Gastroesophageal sphincter (tissue), 4 donors: Measurements from ENCODE around the gene B3GNT5. TPM values are rescaled to one million over a fixed set of nuclear protein-coding genes. Genes with fewer than 3 reads are reported as not detected.

Experiments used
- ATAC-seq: fragments of 150-250 bp; one replicate; pipeline ENCODE4 v1.9.1; 2016; ENCODE audit warnings: mild to moderate bottlenecking, moderate library complexity
- H3K27ac ChIP-seq, 4 donors: fragments of 200-600 bp; sonication (generic) in 3 of 4; 1 replicate in 3 of 4; 2 replicates in 1 of 4; pipeline ENCODE4 v1.5.1; 2016 to 2019
- H3K27me3 ChIP-seq: fragments of 200-600 bp; sonication (generic); one replicate; pipeline ENCODE4 v1.5.1; 2019
- H3K36me3 ChIP-seq, 2 donors: fragments of 200-600 bp; sonication (generic); one replicate each; pipeline ENCODE4 v1.5.1; 2019; ENCODE audit warnings: control low read depth in 1 of 2
- H3K4me1 ChIP-seq, 3 donors: fragments of 200-600 bp; sonication (generic); 1 replicate in 2 of 3; 2 replicates in 1 of 3; pipeline ENCODE4 v1.5.1; 2016 to 2019; ENCODE audit warnings: control low read depth in 2 of 3
- H3K4me3 ChIP-seq, 2 donors: fragments of 200-600 bp; sonication (generic); one replicate each; pipeline ENCODE4 v1.5.1; 2019; ENCODE audit warnings: mild to moderate bottlenecking in 1 of 2, moderate library complexity in 1 of 2
- H3K9me3 ChIP-seq, 3 donors: fragments of 200-600 bp; sonication (generic); one replicate each; pipeline ENCODE4 v1.5.1; 2017 to 2019; ENCODE audit warnings: control low read depth in 2 of 3
- EP300 ChIP-seq: sonication (generic); formaldehyde crosslinking; IDR thresholded peaks from one replicate; pipeline ENCODE4 v1.6.1; 2017; ENCODE audit warnings: antibody characterized with exemption, mild to moderate bottlenecking
- POLR2A ChIP-seq, 2 donors: fragments of 450-650 bp; IDR thresholded peaks; one replicate each; pipeline ENCODE4 v1.6.1; 2017; ENCODE audit warnings: antibody characterized with exemption in 2 of 2, mild to moderate bottlenecking in 2 of 2, moderate library complexity in 1 of 2
- POLR2AphosphoS5 ChIP-seq: sonication (generic); formaldehyde crosslinking; IDR thresholded peaks from one replicate; pipeline ENCODE4 v1.6.1; 2017; ENCODE audit warnings: antibody characterized with exemption
- WGBS, 2 donors: methylation state at CpG; one replicate each; pipeline ENCODE4 v1.1.5; 2018; ENCODE audit warnings: low coverage in 1 of 2; 5-methylcytosine and 5-hydroxymethylcytosine counted together
- total RNA-seq, 4 donors: library from RNA; depleted of rRNA; stranded (reverse); fragments of >200 nt; gene quantifications; one replicate each; pipeline ENCODE4 v1.1.0, GENCODE V29; 2016
- TF ChIP-seq, protein P1 (sequence below), 4 experiments: fragments of 200-600 bp in 2 of 4; fragments of 450-650 bp in 2 of 4; sonication (generic) in 1 of 4; IDR thresholded peaks; one replicate each; pipeline ENCODE4 v1.5.1; 2017 to 2019; ENCODE audit warnings: antibody characterized with exemption in 4 of 4, mild to moderate bottlenecking in 2 of 4, moderate library complexity in 2 of 4

The B3GNT5 gene
- total RNA-seq, 4 donors from 2014 or later = 5.0 to 9.2 (median 6.1) TPM

- ATAC-seq = peak; percentile 28
- Histone ChIP-seq H3K27ac (no peak overlapping the region), H3K9me3 (no peaks in the 10 kb centered on the region), H3K27me3 (no peaks in the 10 kb centered on the region), H3K4me3 (no peak overlapping the region), H3K4me1 (no peaks in the 10 kb centered on the region), H3K36me3 (no peaks in the 10 kb centered on the region)
- TF ChIP-seq, protein P1, sequence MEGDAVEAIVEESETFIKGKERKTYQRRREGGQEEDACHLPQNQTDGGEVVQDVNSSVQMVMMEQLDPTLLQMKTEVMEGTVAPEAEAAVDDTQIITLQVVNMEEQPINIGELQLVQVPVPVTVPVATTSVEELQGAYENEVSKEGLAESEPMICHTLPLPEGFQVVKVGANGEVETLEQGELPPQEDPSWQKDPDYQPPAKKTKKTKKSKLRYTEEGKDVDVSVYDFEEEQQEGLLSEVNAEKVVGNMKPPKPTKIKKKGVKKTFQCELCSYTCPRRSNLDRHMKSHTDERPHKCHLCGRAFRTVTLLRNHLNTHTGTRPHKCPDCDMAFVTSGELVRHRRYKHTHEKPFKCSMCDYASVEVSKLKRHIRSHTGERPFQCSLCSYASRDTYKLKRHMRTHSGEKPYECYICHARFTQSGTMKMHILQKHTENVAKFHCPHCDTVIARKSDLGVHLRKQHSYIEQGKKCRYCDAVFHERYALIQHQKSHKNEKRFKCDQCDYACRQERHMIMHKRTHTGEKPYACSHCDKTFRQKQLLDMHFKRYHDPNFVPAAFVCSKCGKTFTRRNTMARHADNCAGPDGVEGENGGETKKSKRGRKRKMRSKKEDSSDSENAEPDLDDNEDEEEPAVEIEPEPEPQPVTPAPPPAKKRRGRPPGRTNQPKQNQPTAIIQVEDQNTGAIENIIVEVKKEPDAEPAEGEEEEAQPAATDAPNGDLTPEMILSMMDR (IDR thresholded peaks at IDR 0.05) = no peak
- TF ChIP-seq POLR2A (IDR thresholded peaks at IDR 0.05) = no peak
- TF ChIP-seq EP300 = no peak
- TF ChIP-seq POLR2AphosphoS5 = no peak
- 58% methylated on average over 3 of the region's 7 CpGs; no CpG with 5 or more reads in 1 of the 2 donors for WGBS, 2 donors
Measured at GRCh38 chr3:183313764-183314163, 60.7 kb downstream of the B3GNT5 start.

GRCh38 chr3:183315739-183316138 is 62.7 kb downstream of the B3GNT5 start:
- no peak overlapping the region for H3K27ac ChIP-seq
- no peaks in the 10 kb centered on the region for H3K4me1 ChIP-seq
- WGBS, 2 donors = 85 to 100% methylated on average over 2 to 8 of the region's 8 CpGs
- ATAC-seq = no peak
- TF ChIP-seq, protein P1 (IDR thresholded peaks at IDR 0.05) = no peak
- TF ChIP-seq POLR2A (IDR thresholded peaks at IDR 0.05) (no peak), EP300 (no peak), POLR2AphosphoS5 (no peak)
- H3K27me3 ChIP-seq = no peaks in the 10 kb centered on the region
- H3K9me3 ChIP-seq = no peaks in the 10 kb centered on the region
- H3K36me3 ChIP-seq = no peaks in the 10 kb centered on the region
- H3K4me3 ChIP-seq = no peak overlapping the region

DNA sequence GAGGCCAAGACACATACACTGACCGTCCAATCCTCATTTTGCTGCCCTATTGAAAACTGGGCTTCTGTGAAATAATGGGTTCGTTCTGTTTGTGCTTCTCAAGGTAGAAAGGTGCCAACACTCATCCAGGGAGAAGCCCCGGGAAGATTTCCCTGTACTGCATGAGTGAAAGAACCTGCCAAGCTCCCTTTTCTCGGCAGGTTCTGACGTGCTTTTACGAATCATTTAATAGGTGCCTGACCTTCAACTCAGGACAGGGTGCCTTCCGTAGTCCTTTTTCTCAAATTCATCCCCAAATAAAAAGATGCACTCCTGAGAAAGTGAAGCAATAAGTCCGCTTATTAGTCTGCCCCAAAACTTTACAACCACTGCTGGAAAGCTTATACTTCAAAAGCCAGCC is 64.2 kb downstream of the B3GNT5 start:
- H3K27me3 ChIP-seq = no peaks in the 10 kb centered on the region
- ATAC-seq = no peak
- H3K4me3 ChIP-seq = no peak overlapping the region
- WGBS, 2 donors = 85 to 89% methylated on average over 5 to 8 of the region's 8 CpGs
- no peaks in the 10 kb centered on the region for H3K36me3 ChIP-seq
- no peaks in the 10 kb centered on the region for H3K9me3 ChIP-seq
- H3K27ac ChIP-seq = no peak overlapping the region
- H3K4me1 ChIP-seq = no peaks in the 10 kb centered on the region
- TF ChIP-seq POLR2A (IDR thresholded peaks at IDR 0.05) = no peak
- no peak for TF ChIP-seq EP300
- TF ChIP-seq, protein P1 (IDR thresholded peaks at IDR 0.05) = no peak
- TF ChIP-seq POLR2AphosphoS5 = no peak

- Histone ChIP-seq H3K27ac (no peak overlapping the region), H3K36me3 (no peaks in the 10 kb centered on the region), H3K27me3 (no peaks in the 10 kb centered on the region), H3K9me3 (no peaks in the 10 kb centered on the region), H3K4me3 (no peak overlapping the region), H3K4me1 (no peaks in the 10 kb centered on the region)
- no peak for ATAC-seq
- WGBS, 2 donors = 64 to 74% methylated on average over 4 to 7 of the region's 10 CpGs
- TF ChIP-seq, protein P1 (IDR thresholded peaks at IDR 0.05) = no peak
Measured at GRCh38 chr3:183317886-183318865, 65.1 kb downstream of the B3GNT5 start.

GRCh38 chr3:183318877-183319276 is 65.8 kb downstream of the B3GNT5 start:
- Histone ChIP-seq H3K9me3 (no peaks in the 10 kb centered on the region), H3K4me3 (no peak overlapping the region), H3K4me1 (no peaks in the 10 kb centered on the region), H3K27ac (no peak overlapping the region), H3K36me3 (no peaks in the 10 kb centered on the region), H3K27me3 (no peaks in the 10 kb centered on the region)
- no peak for ATAC-seq
- TF ChIP-seq POLR2A (IDR thresholded peaks at IDR 0.05) = no peak
- no peak for TF ChIP-seq POLR2AphosphoS5
- TF ChIP-seq EP300 = no peak
- TF ChIP-seq, protein P1 (IDR thresholded peaks at IDR 0.05) = no peak
- WGBS, 2 donors = 81 to 83% methylated on average over 4 to 5 of the region's 5 CpGs
